Testis (tissue), 3 donors: ENCODE results near the gene NRG2. TPM values are rescaled to one million over a fixed set of nuclear protein-coding genes. Genes with fewer than 3 reads are reported as not detected.

Source experiments
- DNase-seq: peaks from one replicate; pipeline ENCODE4 v3.0.0-alpha.2; 2019
- H3K27ac ChIP-seq, 2 donors: fragments of 200-600 bp; sonication (generic); one replicate each; pipeline ENCODE4 v1.5.1; 2019
- H3K27me3 ChIP-seq: fragments of 200-600 bp; sonication (generic); one replicate; pipeline ENCODE4 v1.5.1; 2019
- H3K36me3 ChIP-seq: fragments of 200-600 bp; sonication (generic); one replicate; pipeline ENCODE4 v1.5.1; 2017; ENCODE audit warnings: low read depth; ENCODE audit errors: missing control alignments
- H3K4me1 ChIP-seq: fragments of 200-600 bp; sonication (generic); one replicate; pipeline ENCODE4 v1.5.1; 2019
- H3K4me3 ChIP-seq, 2 donors: fragments of 200-600 bp; sonication (generic); one replicate each; pipeline ENCODE4 v1.5.1; 2017 to 2019
- H3K9me3 ChIP-seq: fragments of 200-600 bp; sonication (generic); one replicate; pipeline ENCODE4 v1.5.1; 2017
- CTCF ChIP-seq, 3 experiments: fragments of 450-650 bp in 2 of 3; fragments of 200-600 bp in 1 of 3; sonication (generic) in 1 of 3; IDR thresholded peaks; one replicate each; pipeline ENCODE4 v1.5.1; 2016 to 2019; ENCODE audit warnings: antibody characterized with exemption in 3 of 3, mild to moderate bottlenecking in 2 of 3, moderate library complexity in 1 of 3
- POLR2A ChIP-seq: fragments of 450-650 bp; IDR thresholded peaks from one replicate; pipeline ENCODE4 v1.6.1; 2017; ENCODE audit warnings: antibody characterized with exemption, mild to moderate bottlenecking, moderate library complexity
- WGBS, 2 donors: methylation state at CpG; one replicate each; pipeline ENCODE4 v1.1.5; 2018; 5-methylcytosine and 5-hydroxymethylcytosine counted together
- intact Hi-C: fragments of 100-400 bp; cut with DNase I; formaldehyde crosslinking; loops from one replicate; pipeline ENCODE4 v1.15.1; 2023; ENCODE audit warnings: low total_unique reads
- polyA plus RNA-seq: library from polyadenylated mRNA; stranded (reverse); fragments of 350-450 nt; fragmentation: Illumina TruSeq; extraction: RNeasy Lipid Tissue Mini Kit (QIAGEN cat#74804); gene quantifications from one replicate; pipeline ENCODE4 v1.2.3, GENCODE V29; 2014; ENCODE audit warnings: low read depth, low replicate concordance; ENCODE audit not compliant: insufficient read depth
- total RNA-seq, 2 donors: library from RNA; depleted of rRNA; stranded (reverse); fragments of >200 nt; gene quantifications; one replicate each; pipeline ENCODE4 v1.2.3, GENCODE V29; 2016

The NRG2 gene
- total and polyA plus RNA-seq, 3 donors from 2014 or later = 4.8 to 23.2 (median 13.0) TPM

- intact Hi-C loops = no loop called here
- TF ChIP-seq CTCF (IDR thresholded peaks at IDR 0.05) (no peak), POLR2A (no peak)
- WGBS, 2 donors = 88 to 91% methylated on average over 9 of the region's 9 CpGs
- H3K4me3 ChIP-seq = no peak overlapping the region
- H3K9me3 ChIP-seq = no peaks in the 10 kb centered on the region
- H3K4me1 ChIP-seq = peaks cover 15% of the 10 kb centered on the region
- H3K36me3 ChIP-seq = no peaks in the 10 kb centered on the region
- no peak overlapping the region for H3K27ac ChIP-seq
- no peaks in the 10 kb centered on the region for H3K27me3 ChIP-seq
- no peak for DNase-seq
Observed at GRCh38 chr5:140017397-140018095, 25.6 kb downstream of the NRG2 start.

DNA sequence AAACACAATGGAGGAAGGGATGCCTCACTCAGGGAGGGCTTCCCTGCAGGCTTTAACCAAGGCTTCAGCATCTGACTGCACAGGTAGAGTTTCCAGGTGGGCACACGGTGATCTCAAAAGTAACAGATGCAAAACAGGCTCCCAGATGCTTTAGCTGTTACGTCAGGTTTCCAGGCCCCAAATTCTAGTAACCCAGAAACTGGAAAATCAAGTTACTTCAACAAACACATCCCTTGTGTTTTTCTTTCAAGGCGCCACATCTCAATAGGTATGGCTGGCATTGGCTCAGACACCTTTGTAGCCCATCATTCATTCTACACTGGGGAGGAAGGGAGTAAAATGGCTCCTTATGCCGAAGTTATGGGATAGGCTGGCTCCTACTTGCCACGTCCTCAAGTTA, 27.4 kb downstream of the NRG2 start:
- intact Hi-C loops = no loop called here

DNA sequence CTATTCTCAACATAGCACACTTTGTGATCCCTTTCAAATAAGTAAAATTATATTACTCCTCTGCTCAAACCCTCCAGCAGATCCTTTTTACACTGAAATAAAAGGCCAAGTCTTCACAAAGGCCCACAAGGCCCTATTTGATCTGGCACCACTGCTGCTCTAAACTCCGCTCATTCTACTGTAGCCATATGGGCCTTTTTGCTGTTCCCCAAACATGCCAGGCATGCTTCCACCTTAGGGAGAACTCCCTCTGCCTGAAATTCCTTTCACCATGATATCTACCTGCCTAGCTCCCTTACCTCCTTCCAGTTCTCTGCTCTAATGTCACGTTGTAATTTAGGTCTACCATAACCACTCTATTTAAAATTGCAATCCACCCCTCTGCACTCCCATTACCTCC, 28.3 kb downstream of the NRG2 start:
- H3K27me3 ChIP-seq = no peaks in the 10 kb centered on the region
- H3K4me1 ChIP-seq = peaks cover 5% of the 10 kb centered on the region
- H3K4me3 ChIP-seq = no peak overlapping the region
- H3K27ac ChIP-seq = no peak overlapping the region
- no peak for TF ChIP-seq POLR2A
- TF ChIP-seq CTCF (IDR thresholded peaks at IDR 0.05) = no peak
- no peaks in the 10 kb centered on the region for H3K36me3 ChIP-seq
- no peak for DNase-seq
- intact Hi-C loops = no loop called here
- 88 to 91% methylated on average over 2 of the region's 2 CpGs for WGBS, 2 donors
- H3K9me3 ChIP-seq = no peaks in the 10 kb centered on the region

More for the DNA sequence above, 27.4 kb downstream of the NRG2 start:
- Histone ChIP-seq H3K36me3 (no peaks in the 10 kb centered on the region), H3K4me3 (no peak overlapping the region), H3K27ac (no peak overlapping the region), H3K27me3 (no peaks in the 10 kb centered on the region), H3K4me1 (peaks cover 5% of the 10 kb centered on the region), H3K9me3 (no peaks in the 10 kb centered on the region)
- DNase-seq = no peak
- no peak for TF ChIP-seq POLR2A
- TF ChIP-seq CTCF (IDR thresholded peaks at IDR 0.05) = no peak
- WGBS, 2 donors = 88 to 94% methylated on average over 5 of the region's 5 CpGs

- DNase-seq = no peak
- intact Hi-C loops = no loop called here
- no peaks in the 10 kb centered on the region for H3K9me3 ChIP-seq
- 77 to 82% methylated on average over 1 of the region's 1 CpG for WGBS, 2 donors
- no peak for TF ChIP-seq CTCF (IDR thresholded peaks at IDR 0.05)
- TF ChIP-seq POLR2A = no peak
- no peak overlapping the region for H3K4me3 ChIP-seq
- H3K27ac ChIP-seq = no peak overlapping the region
- no peaks in the 10 kb centered on the region for H3K36me3 ChIP-seq
- H3K27me3 ChIP-seq = no peaks in the 10 kb centered on the region
- peaks cover 5% of the 10 kb centered on the region for H3K4me1 ChIP-seq
Observed at GRCh38 chr5:140013536-140013935, 29.6 kb downstream of the NRG2 start.

GRCh38 chr5:140012443-140012842, 30.7 kb downstream of the NRG2 start:
- Histone ChIP-seq H3K27me3 (no peaks in the 10 kb centered on the region), H3K27ac (no peak overlapping the region), H3K4me3 (no peak overlapping the region), H3K9me3 (no peaks in the 10 kb centered on the region), H3K4me1 (no peaks in the 10 kb centered on the region), H3K36me3 (no peaks in the 10 kb centered on the region)
- intact Hi-C loops = no loop called here
- 81 to 90% methylated on average over 1 of the region's 1 CpG for WGBS, 2 donors
- no peak for DNase-seq
- TF ChIP-seq POLR2A = no peak
